Subcutaneous abdominal adipose tissue (tissue), 5 donors: ENCODE results near the gene SCUBE2.
"Not testable (repeated sequence)": the region's sequence is repeated elsewhere in the genome, so short reads cannot be mapped to it uniquely, and the experiment has no call there.

Experiments used
- H3K27ac ChIP-seq: one replicate; pipeline ENCODE4 v1.7.0; 2013; ENCODE audit warnings: low read depth, mild to moderate bottlenecking, inconsistent platforms, low read length, moderate library complexity
- H3K27me3 ChIP-seq, 5 donors: one replicate each; pipeline ENCODE4 v1.7.0; 2013; ENCODE audit warnings: low read length in 5 of 5, inconsistent platforms in 1 of 5; ENCODE audit not compliant: control insufficient read depth in 5 of 5, insufficient read depth in 4 of 5
- H3K36me3 ChIP-seq, 5 donors: one replicate each; pipeline ENCODE4 v1.7.0; 2013; ENCODE audit warnings: low read length in 5 of 5; ENCODE audit not compliant: control insufficient read depth in 5 of 5, insufficient read depth in 5 of 5
- H3K4me1 ChIP-seq, 5 donors: one replicate each; pipeline ENCODE4 v1.7.0; 2013; ENCODE audit warnings: low read length in 5 of 5, mild to moderate bottlenecking in 3 of 5, moderate library complexity in 1 of 5; ENCODE audit not compliant: control insufficient read depth in 5 of 5, insufficient read depth in 5 of 5
- H3K4me3 ChIP-seq, 5 donors: one replicate each; pipeline ENCODE4 v1.7.0; 2013; ENCODE audit warnings: low read length in 5 of 5, low read depth in 1 of 5
- H3K9ac ChIP-seq, 5 donors: one replicate each; pipeline ENCODE4 v1.7.0; 2013; ENCODE audit warnings: low read length in 5 of 5, mild to moderate bottlenecking in 4 of 5, moderate library complexity in 3 of 5
- H3K9me3 ChIP-seq, 5 donors: one replicate each; pipeline ENCODE4 v1.7.0; 2013; ENCODE audit warnings: low read length in 5 of 5; ENCODE audit not compliant: control insufficient read depth in 5 of 5
- donor health status: healthy.
- donor health status: healthy.
- donor health status: healthy.
- donor health status: healthy.
- donor health status: healthy.

Gene SCUBE2

GRCh38 chr11:9109858-9110731 lies 18.7 kb upstream of the SCUBE2 start:
- no peak overlapping the region for H3K9ac ChIP-seq
- H3K27me3 ChIP-seq = no peaks in the 10 kb centered on the region
- H3K4me1 ChIP-seq = no peaks in the 10 kb centered on the region
- H3K4me3 ChIP-seq = no peak overlapping the region
- no peak overlapping the region for H3K27ac ChIP-seq
- H3K36me3 ChIP-seq = no peaks in the 10 kb centered on the region
- H3K9me3 ChIP-seq = peaks cover 0 to 10% (median 3%) of the 10 kb centered on the region in 5 donors

DNA sequence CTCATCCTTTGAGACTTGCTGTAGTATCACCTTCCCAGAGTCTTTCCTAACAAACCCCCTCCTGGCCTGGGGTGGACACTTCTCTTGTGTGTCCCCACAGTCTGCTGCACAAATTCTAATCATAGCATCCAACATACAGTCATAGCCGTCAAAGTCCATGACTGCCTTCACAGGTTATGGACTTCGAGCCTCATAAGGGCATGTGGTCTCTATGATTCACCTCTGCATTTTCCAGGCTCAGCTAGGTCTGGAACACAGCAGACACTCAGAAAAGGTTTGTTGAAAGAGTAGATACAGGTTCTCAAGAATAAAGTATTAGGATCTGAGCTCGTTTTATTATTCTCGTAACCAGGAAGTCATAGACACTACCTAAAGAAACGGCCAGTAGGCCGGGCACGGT lies 13.2 kb upstream of the SCUBE2 start:
- no peak overlapping the region for H3K27ac ChIP-seq
- no peak overlapping the region for H3K9ac ChIP-seq
- no peak overlapping the region for H3K4me3 ChIP-seq
- no peaks in the 10 kb centered on the region for H3K27me3 ChIP-seq
- H3K4me1 ChIP-seq = no peaks in the 10 kb centered on the region
- H3K36me3 ChIP-seq = no peaks in the 10 kb centered on the region
- H3K9me3 ChIP-seq = no peaks in the 10 kb centered on the region

- Histone ChIP-seq H3K27ac (no peak overlapping the region), H3K9ac (no peak overlapping the region), H3K36me3 (no peaks in the 10 kb centered on the region), H3K27me3 (no peaks in the 10 kb centered on the region), H3K4me1 (no peaks in the 10 kb centered on the region), H3K4me3 (no peak overlapping the region), H3K9me3 (no peaks in the 10 kb centered on the region)
Measured at GRCh38 chr11:9103542-9104276, 12.3 kb upstream of the SCUBE2 start.

DNA sequence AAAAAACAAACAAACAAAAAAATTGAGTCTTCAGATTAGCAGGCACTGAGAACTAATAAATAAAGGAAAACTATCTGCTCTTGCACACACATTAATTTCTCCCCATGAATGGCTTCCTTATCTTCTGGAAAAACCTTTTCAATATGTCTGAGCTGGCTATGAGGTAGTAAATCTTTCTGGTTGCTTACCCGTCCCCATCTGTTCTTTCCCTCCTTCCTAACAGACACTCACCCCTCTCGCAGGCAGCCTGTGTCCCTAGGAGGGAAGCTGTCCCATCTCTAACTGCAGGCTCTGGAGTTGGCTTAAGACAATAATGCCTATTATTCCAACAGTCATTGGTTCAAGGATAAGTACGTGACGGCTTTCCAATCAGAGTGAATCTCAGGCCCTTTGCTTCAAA lies 8.2 kb upstream of the SCUBE2 start:
- H3K9me3 ChIP-seq = no peaks in the 10 kb centered on the region
- H3K27me3 ChIP-seq = no peaks in the 10 kb centered on the region
- H3K9ac ChIP-seq = no peak overlapping the region
- no peaks in the 10 kb centered on the region for H3K36me3 ChIP-seq
- no peaks in the 10 kb centered on the region for H3K4me1 ChIP-seq
- H3K4me3 ChIP-seq = no peak overlapping the region
- no peak overlapping the region for H3K27ac ChIP-seq

DNA sequence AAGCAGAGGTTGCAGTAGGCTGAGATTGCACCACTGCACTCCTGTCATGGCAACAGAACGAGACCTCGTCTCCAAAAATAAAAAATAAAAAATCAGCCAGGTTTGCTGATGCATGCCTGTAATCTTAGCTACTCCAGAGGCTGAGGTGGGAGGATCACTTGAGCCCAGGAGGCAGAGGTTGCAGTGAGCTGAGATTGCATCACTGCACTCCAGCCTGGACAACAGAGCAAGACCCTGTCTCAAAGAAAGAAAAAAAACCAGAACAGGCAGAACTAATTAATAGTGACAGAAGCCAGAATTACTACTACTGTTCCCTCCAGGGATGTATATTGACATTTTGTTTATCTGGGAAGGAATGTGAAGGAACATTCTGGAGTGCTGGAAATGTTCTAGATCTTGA lies 7.1 kb upstream of the SCUBE2 start:
- H3K9ac ChIP-seq, H3K36me3 ChIP-seq, H3K4me3 ChIP-seq, H3K27ac ChIP-seq, H3K27me3 ChIP-seq, H3K9me3 ChIP-seq, H3K4me1 ChIP-seq: not testable (repeated sequence)

GRCh38 chr11:9097186-9097943 lies 6.0 kb upstream of the SCUBE2 start:
- not testable (repeated sequence) for H3K9me3 ChIP-seq, H3K4me3 ChIP-seq, H3K36me3 ChIP-seq, H3K27me3 ChIP-seq, H3K9ac ChIP-seq, H3K27ac ChIP-seq, H3K4me1 ChIP-seq

GRCh38 chr11:9096427-9096826 lies 5.0 kb upstream of the SCUBE2 start:
- no peak overlapping the region for H3K9ac ChIP-seq
- H3K27ac ChIP-seq = no peak overlapping the region
- H3K9me3 ChIP-seq = no peaks in the 10 kb centered on the region
- H3K4me3 ChIP-seq = no peak overlapping the region
- no peaks in the 10 kb centered on the region for H3K36me3 ChIP-seq
- peaks cover 0 to 2% (median 0%) of the 10 kb centered on the region in 5 donors for H3K27me3 ChIP-seq
- peaks cover 0 to 9% (median 5%) of the 10 kb centered on the region in 5 donors for H3K4me1 ChIP-seq

- Histone ChIP-seq H3K4me3 (no peak overlapping the region), H3K36me3 (no peaks in the 10 kb centered on the region), H3K27me3 (peaks cover 0 to 2% (median 0%) of the 10 kb centered on the region in 5 donors), H3K9me3 (no peaks in the 10 kb centered on the region), H3K27ac (no peak overlapping the region), H3K9ac (no peak overlapping the region), H3K4me1 (peaks cover 0 to 15% (median 12%) of the 10 kb centered on the region in 5 donors)
Measured at GRCh38 chr11:9095421-9095820, 4.0 kb upstream of the SCUBE2 start.

DNA sequence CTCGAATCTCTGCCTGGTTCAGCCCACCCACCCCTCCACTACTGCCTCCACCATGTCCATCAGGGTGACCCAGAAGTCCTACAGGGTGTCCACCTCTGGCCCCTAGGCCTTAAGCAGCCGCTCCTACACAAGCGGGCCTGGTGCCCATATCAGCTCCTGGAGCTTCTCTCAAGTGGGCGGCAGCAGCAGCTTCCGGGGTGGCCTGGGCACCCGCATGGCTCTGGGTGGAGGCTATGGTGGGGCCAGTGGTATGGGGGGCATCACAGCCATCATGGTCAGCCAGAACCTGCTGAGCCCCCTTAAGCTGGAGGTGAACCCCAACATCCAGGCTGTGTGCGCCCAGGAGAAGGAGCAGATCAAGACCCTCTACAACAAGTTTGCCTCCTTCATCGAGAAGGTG lies 3.0 kb upstream of the SCUBE2 start:
- Histone ChIP-seq H3K9ac (no peak overlapping the region), H3K27ac (no peak overlapping the region), H3K4me1 (peaks cover 2 to 22% (median 17%) of the 10 kb centered on the region in 5 donors), H3K27me3 (peaks cover 0 to 4% (median 0%) of the 10 kb centered on the region in 5 donors), H3K9me3 (no peaks in the 10 kb centered on the region), H3K36me3 (no peaks in the 10 kb centered on the region), H3K4me3 (no peak overlapping the region)
